ENCODE measurements around the gene ROPN1B.
A peak's percentile ranks its signal among the peaks of the same experiment; 100 is the strongest.
"Not testable (repeated sequence)": the region's sequence is repeated elsewhere in the genome, so short reads cannot be mapped to it uniquely, and the experiment has no call there.

The ROPN1B gene

DNA sequence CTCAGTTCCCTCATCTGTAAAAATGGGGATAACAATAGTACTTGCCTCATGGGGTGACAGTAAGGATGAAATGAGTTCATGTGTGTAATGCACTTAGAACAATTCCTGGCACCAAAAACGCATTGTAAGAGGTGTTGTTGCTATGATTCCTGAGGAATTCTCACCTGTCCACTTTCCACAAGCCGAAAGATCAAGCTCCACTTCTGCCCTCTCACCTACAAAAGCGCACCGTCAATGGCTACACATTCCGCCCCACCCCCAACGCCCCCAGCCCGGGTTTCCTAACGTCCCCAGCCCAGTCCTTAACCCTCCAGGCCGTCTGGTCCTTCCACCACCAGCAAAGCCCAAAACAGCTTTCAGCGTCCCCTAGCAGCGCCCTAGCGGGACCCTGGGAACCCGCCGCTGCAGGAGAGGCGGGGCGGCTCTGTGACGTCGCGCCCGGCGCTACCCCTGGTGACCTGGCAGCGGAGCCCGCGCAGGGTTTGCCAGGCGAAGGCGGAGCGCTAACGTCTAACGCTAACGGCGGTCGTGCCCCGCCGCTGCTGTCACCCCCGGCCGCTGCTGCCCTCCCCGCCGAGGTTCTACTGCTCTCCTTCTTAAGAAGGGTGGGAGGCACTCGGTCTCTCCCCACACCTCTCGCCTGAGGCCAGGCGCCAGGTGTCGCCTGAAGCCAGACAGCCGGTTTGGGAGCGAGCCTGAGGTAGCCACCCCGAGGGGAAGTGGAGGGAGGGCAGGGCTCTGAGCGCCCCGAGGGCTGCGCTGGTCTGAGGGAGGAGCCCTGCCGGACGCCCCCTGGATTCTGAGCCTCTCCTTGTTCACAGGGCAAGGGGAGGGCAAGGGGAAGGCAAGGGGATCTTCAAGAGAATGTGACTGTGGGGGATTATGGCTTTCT lies at the start of gene ROPN1B:
Gene ROPN1B (plus strand): TSS at position 478 of the 892 bp plus-strand sequence. CDS start 2,877 bp downstream, outside the sequence.
- DNase-seq (ENCODE audit: extremely low read depth in 1 of 2, low read depth in 1 of 2) = not testable (repeated sequence)

DNA sequence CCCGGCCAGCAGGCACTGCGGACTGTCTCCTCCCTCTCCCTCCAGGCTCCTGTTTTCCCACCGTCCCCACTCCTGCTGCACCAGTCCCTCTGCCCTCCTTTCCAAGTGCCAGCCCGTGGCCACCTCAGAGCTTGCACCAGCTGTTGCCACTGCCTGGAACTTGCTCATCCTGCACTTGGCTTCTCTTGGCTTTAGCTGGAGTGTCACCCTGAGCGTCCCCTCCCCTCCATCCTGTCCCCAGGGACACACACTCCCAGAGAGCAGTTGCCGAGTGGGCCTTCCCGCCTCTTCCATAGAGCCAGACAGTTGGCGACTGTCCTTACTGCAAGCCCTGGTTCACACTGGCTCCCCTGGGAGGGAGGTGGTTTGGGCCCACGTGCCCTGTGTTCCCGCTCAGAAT lies 48.8 kb upstream of the ROPN1B start:
- not testable (repeated sequence) for DNase-seq (ENCODE audit: extremely low read depth in 1 of 2, low read depth in 1 of 2)

DNA sequence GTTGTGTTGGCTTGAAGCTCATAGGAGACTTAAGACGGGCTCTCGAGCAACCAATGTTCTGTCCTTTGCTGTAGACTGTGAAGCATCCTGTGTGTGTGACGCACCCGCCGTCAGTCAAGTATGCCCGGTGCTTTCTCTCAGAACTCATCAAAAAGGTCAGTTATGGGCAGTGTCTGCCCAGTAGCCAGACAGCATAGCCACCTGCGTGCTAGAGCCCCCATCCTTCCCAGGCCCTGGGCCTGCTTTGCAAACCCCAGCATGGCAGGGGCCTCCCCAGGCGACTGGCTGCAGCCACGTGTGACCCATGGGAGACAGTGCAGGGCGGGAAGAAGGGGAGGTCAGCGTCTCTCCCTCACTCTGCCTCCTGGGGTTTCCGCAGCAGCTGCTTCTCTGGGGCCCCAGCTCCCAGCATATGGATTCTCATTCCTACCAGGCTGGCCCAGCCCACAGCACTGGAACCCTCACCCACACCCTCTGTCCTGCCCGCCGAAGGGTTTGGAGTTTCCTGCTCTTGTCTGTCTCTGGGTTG lies 48.2 kb upstream of the ROPN1B start:
- not testable (repeated sequence) for DNase-seq (ENCODE audit: extremely low read depth in 1 of 2, low read depth in 1 of 2)

DNA sequence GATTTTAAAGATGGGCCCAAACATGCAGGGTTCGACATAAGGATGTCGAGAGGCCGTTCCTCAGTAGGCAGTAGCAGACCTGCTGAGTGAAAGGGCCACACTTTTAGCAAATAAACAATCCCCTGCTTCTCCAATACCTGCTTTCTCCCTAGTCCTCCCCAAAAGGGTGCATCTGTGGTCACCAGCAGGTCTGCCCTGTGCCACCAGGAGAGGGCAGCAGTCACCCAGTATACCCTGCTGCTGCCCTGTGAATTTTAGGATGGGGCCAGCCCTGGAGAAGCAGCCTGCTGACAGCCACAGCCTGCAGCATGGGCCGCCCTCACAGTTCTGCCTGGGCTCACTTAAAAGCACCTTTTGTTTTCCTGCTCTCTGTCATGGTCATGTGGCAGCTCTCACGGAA lies 47.3 kb upstream of the ROPN1B start:
- DNase-seq (ENCODE audit: extremely low read depth in 1 of 2, low read depth in 1 of 2) = peak in 1 of 2 donors; percentile 19

DNA sequence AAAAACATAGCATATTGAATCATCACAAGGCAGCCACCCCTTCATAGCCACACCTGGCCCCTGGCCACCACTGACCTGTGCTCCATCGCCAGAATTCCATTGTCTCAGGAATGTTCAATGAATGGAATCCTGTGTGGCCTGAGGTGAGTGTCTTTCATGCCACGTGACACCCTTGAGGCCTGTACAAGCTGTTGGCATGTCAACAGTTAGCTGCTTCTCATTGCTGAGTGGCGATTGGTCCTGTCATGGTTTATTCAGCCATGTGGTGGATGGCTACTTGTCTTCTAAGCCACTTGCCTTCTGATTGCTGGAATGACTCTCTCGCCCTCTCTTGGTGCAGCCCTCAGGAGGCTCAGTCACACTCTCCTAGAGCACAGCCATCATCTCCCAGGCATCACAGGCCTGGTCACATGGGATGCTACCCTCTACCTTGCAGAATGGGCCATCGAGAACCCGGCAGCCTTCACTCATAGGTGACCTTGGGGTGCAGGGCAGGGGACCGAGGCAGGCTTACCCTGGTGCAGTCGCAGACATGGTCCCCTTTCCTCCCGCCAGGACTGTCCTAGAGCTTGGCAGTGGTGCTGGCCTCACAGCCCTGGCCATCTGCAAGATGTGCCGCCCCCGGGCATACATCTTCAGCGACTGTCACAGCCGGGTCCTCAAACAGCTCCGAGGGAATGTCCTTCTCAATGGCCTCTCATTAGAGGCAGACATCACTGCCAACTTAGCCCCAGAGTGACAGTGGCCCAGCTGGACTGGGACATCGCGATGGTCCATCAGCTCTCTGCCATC lies 45.5 kb upstream of the ROPN1B start:
- DNase-seq (ENCODE audit: extremely low read depth in 1 of 2, low read depth in 1 of 2) = not testable (repeated sequence)

DNA sequence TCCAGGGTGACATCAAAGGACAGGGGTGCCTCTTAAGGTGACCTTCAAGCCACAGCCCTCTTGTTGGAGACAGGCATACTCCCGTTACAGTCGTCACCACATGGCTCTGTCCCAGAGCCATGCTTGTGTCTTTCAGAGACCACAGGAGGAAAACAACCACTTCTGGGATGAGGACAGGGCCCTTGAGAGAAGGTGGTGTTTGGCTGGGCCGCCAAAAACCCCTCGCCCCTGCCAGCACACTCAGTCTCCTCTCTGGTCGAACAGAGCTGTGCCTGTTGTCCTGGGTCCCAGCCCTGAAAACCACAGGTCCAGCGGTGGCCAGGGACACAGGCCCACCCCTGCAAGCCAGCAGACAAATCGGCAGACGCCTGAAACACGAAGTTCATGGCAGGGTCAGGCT lies 44.7 kb upstream of the ROPN1B start:
- DNase-seq (ENCODE audit: extremely low read depth in 1 of 2, low read depth in 1 of 2) = not testable (repeated sequence)

DNA sequence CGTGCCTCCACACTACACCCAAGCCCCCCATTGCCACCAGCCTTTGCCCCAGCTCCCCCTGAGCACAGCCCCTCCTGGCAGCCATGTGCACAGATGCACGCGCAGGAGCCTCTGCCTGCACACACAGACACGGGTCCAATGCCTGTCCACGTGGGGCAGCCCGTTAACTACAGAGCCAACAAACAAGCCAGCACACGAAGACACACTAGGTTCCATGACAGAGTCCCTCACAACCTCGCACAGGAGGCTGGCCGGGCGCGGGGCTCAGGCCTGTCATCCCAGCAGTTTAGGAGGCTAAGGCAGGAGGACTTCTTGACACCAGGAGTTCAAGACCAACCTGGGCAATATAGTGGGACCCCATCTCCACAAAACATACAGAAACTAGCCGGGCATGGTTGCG lies 43.3 kb upstream of the ROPN1B start:
- DNase-seq (ENCODE audit: extremely low read depth in 1 of 2, low read depth in 1 of 2) = not testable (repeated sequence)

DNA sequence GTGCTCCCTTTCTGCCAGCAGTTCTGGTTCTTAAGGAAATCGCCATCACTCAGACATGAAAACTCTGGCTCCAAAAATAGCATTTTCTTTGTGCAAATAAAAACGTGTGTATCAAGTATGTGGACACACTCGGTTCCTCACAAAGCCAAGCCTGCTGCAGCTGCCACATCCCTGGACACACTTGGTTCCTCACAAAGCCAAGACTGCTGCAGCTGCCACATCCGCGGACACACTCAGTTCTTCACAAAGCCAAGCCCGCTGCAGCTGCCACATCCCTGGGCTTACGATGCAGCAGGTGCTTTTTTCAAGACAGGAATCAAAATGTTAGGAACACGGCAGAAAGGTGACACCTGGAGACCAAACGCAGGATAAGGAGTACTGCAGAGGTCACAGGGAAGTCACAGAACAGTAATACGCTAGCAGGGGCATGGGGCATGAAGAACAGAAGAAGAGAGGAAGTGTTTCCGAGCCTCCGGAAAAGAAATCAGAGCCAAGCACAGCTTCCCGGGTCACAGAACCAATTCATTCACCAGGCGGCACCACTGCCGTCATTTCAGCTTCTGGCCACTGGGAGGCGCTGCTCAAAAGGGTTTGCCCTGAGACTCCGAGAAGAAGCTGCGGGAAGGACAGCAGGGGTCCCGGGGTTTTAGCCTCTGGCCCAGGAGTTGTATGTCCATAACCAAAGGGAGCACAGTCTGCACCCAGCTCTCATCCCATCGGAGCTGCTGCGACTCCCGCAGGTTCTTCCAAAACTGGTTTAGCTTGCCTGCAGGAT lies 40.0 kb upstream of the ROPN1B start:
- DNase-seq (ENCODE audit: extremely low read depth in 1 of 2, low read depth in 1 of 2) = peak; percentile 26

DNA sequence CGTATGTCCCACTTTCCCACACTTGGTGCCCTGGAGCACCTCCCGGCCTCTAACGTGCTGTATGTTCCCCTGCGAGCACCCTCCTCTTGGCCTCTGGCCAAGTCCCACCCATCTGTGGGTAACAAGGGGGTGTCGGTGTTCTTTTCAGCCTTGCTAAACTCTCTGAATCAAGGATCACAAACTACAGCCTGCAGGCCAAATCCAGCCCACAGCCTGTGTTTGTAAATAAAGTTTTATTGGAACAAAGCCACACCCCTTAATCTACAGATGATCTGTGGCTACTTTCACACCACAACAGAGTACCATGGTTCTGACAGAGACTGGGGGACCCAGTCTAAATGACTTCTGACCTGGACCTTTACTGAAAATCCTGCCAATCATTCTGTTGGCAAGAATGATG lies 39.2 kb upstream of the ROPN1B start:
- not testable (repeated sequence) for DNase-seq (ENCODE audit: extremely low read depth in 1 of 2, low read depth in 1 of 2)

DNA sequence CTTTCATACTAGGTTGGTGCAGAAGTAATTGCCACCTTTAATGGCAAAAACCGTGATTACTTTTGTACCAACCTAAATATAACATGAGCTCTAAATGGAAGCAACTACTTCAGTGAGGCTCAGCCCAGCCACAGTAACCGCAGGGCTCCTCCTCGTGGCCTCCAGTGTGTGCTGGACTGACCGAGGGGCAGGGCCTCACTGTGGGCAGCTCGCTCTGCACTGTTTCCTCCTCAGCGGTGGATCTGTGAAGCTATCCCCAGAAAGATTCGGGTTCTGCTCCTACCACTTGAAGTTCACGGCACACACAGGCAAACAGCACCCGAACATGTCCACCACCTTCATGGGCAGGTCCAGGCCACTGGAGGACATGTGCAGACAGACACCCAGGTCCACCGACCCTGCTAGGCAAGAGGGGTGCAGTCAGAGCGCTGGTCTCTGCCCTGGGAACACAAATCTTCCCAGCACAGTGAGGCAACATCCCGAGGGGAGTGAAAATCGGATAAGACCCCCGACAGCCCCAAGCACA lies 37.6 kb upstream of the ROPN1B start:
- not testable (repeated sequence) for DNase-seq (ENCODE audit: extremely low read depth in 1 of 2, low read depth in 1 of 2)

DNA sequence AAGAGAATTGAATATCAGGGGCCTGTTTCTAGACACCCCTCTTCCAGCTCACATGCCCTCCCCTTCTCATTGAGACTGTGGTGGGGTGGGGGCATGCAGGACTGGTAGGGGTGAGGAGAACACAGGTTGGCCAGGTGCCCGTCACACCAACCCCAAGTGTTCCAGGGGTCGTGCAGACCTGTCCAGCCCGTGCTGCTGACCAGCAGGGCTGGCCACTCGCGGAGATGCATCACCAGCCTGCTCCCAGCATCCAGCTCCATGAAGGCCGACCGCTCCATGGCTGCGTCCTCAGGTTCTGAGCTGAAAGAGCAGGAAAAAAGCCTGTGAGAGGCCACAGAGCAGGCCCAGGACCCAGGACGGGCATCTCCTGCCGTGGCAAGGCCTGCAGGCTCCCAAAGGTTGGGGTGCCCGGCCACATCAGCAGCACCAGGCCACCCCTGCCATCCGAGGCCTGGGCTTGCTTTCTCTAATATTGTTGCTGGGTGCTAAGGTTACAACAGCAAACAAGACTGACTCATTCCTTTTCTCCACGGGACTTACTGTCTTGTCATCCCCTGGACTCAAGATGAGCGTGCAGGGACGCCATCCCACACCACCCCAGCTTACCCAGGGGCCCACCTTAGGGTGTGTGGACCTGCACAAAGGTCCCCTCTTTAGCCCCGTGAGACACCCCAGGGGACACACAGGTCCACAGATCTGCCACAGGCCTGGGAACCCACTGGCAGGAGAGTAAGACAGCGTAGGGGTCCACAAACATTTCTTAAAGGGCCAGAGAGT lies 35.4 kb upstream of the ROPN1B start:
- DNase-seq (ENCODE audit: extremely low read depth in 1 of 2, low read depth in 1 of 2) = not testable (repeated sequence)

DNA sequence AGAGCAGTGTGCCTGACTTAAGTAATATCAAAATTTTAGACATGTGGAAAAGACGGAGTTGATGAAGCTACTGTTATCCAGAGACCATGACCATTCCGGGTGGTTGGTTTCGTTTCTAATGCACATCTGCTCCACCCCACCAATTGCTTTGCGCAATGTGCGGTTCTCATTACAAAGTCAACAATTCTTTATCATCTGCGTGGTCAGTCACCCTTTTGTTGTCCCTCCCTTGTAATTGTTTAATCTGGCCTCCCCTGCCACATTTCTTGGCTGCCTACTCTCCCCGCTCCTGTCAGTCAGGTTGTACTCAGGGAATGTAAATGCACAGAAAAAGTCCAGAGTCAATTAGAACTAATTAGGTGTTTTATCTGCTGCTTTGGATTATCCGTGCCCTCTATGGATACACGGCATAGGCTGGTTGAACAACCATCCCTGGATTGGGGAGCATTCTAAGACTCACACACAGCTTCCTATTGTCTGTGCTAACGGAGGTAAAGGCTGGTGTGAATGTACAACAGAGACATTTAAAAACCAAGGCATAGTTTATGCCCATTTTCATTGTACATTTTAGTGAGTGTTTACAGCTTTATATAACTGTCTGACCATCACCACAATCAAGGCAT lies 33.6 kb upstream of the ROPN1B start:
- not testable (repeated sequence) for DNase-seq (ENCODE audit: extremely low read depth in 1 of 2, low read depth in 1 of 2)

DNA sequence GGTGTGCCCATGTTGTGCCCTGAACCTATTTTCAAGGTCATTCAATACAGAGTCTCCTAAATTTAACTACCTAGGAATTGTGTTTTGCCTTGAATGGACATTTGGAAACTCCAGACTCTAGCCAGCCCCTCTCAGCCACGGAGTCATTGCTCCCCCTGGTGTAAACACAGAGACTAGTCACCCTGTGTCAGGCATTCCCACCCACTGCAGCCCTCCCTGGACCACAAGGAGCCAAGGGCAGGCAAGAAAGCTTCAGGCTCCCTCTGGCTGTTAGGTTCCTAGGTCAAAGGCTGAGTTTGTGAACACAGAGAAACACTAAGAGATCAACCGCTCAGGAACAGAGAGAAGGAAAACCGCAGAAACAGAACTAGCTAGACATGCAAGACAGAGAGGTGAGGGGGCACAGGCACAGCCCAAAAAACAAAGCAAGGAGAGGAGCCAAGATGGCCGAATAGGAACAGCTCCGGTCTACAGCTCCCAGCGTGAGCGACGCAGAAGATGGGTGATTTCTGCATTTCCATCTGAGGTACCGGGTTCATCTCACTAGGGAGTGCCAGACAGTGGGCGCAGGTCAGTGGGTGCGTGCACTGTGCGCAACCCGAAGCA lies 32.7 kb upstream of the ROPN1B start:
- DNase-seq (ENCODE audit: extremely low read depth in 1 of 2, low read depth in 1 of 2) = not testable (repeated sequence)

DNA sequence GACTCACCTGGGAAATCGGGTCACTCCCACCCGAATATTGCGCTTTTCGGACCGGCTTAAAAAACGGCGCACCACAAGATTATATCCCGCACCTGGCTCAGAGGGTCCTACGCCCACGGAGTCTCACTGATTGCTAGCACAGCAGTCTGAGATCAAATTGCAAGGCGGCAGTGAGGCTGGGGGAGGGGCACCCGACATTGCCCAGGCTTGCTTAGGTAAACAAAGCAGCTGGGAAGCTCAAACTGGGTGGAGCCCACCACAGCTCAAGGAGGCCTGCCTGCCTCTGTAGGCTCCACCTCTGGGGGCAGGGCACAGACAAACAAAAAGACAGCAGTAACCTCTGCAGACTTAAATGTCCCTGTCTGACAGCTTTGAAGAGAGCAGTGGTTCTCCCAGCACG lies 32.1 kb upstream of the ROPN1B start:
- not testable (repeated sequence) for DNase-seq (ENCODE audit: extremely low read depth in 1 of 2, low read depth in 1 of 2)

DNA sequence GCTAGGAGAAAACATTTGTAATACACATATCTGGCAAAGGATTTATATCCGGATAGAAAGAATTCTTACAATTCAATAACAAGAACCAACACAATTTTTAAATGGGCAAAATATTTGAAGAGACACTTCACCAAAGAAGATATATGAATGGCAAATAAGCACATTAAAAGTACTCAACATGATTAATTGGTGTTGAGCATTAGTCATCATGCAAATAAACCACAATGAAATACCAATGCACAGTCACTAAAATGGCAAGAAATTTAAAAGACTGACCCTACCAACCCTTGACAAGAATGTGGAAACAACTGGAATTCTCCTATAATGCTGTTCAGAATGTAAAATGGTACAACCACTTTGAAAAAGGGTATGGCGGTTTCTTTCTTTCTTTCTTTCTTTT lies 21.2 kb upstream of the ROPN1B start:
- DNase-seq (ENCODE audit: extremely low read depth in 1 of 2, low read depth in 1 of 2) = not testable (repeated sequence)

DNA sequence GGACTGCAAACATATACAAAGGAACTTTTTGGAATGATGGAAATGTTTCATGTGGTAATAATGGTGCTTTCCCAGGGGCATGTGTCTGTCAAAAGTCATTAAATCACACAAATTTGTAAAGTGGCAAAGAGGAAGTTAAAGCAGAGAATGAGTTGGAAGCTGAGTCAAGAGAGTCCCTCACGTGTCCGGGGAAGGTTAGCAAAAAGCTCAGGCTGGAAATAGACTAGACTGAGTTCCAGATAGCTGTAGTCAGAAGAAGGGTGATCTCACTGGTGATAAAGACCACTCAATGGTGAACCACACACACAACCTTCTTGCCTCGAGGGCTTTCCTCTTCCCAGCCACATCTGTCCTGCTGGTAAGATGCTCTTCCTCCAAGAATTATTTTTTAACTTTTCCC lies 20.1 kb upstream of the ROPN1B start:
- DNase-seq (ENCODE audit: extremely low read depth in 1 of 2, low read depth in 1 of 2) = not testable (repeated sequence)

DNA sequence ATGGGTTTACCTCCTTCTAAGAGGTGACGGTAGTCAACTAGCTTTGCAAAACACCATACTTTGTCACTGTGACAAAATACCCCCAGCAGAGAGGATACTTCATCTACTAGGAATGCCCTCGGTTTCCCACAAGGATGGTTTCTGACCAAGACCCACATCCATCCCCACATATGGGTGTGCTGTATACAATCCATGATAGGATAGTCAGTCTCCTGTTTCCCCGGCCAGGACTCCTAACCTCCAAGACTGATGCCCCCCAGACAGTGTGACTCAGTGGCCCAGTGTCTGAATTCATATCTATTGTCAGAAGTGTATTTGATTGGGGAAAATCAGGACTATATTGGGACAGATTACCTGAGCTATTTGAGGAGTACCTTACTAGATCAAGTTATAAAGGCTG lies 17.8 kb upstream of the ROPN1B start:
- not testable (repeated sequence) for DNase-seq (ENCODE audit: extremely low read depth in 1 of 2, low read depth in 1 of 2)

DNA sequence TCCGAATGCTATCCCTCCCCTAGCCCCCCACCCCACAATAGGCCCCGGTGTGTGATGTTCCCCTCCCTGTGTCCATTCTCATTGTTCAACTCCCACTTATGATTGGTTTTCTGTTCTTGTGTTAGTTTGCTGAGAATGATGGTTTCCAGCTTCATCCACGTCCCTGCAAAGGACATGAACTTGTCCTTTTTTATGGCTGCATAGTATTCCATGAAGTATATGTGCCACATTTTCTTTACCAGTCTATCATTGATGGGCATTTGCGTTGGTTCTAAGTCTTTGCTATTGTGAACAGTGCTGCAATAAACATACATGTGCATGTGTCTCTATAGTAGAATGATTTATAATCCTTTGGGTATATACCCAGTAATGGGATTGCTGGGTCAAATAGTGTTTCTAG lies 12.0 kb upstream of the ROPN1B start:
- not testable (repeated sequence) for DNase-seq (ENCODE audit: extremely low read depth in 1 of 2, low read depth in 1 of 2)

Data from stimulated activated CD8-positive, alpha-beta memory T cell treated with anti-CD3 and anti-CD28 coated beads, Interleukin-7, amount 100 ng/mL, for 48 hours (primary cell).